Cardiac muscle cell (in vitro differentiated cells and primary cell): ENCODE measurements around the gene LRRC49. TPM values are rescaled to one million over a fixed set of nuclear protein-coding genes. Genes with fewer than 3 reads are reported as not detected.

Experiments
- DNase-seq, 2 donors: peaks; one replicate each; pipeline versions ENCODE4 v3.0.0 to v3.0.0-alpha.2; 2010 to 2017; ENCODE audit warnings: low read depth in 1 of 2, low spot score in 1 of 2
- H3K27ac ChIP-seq: fragments of 200-600 bp; sonication (generic); 2 replicates; pipeline ENCODE4 v1.5.1; 2016
- H3K27me3 ChIP-seq: fragments of 200-600 bp; sonication (generic); 2 replicates; pipeline ENCODE4 v1.6.0; 2016; ENCODE audit warnings: control low read depth
- H3K36me3 ChIP-seq: fragments of 200-600 bp; sonication (generic); 2 replicates; pipeline ENCODE4 v1.5.1; 2016; ENCODE audit warnings: control low read depth
- H3K4me1 ChIP-seq: fragments of 200-600 bp; sonication (generic); 2 replicates; pipeline ENCODE4 v1.8.1; 2017; ENCODE audit warnings: low read depth, mild to moderate bottlenecking, mixed run types
- H3K4me3 ChIP-seq: fragments of 200-600 bp; sonication (generic); 2 replicates; pipeline ENCODE4 v1.5.1; 2016; ENCODE audit warnings: mild to moderate bottlenecking
- H3K9me3 ChIP-seq: fragments of 200-600 bp; sonication (generic); 2 replicates; pipeline ENCODE4 v1.5.1; 2017; ENCODE audit warnings: low read depth, mild to moderate bottlenecking, control low read depth
- polyA plus RNA-seq: library from polyadenylated mRNA; unstranded; fragments of >200 nt; fragmentation: Nextera tagmentation; extraction: Ambion mirVana; gene quantifications from 2 replicates; pipeline ENCODE4 v1.2.1, GENCODE V29; 2016
- total RNA-seq: library from RNA; depleted of rRNA; stranded (reverse); fragments of >200 nt; gene quantifications from 2 replicates; pipeline ENCODE4 v1.2.3, GENCODE V29; 2016
- TF ChIP-seq, protein P1 (sequence below): IDR thresholded peaks from 2 replicates; pipeline ENCODE4 v1.5.1; 2012; ENCODE audit warnings: low read depth, mild to moderate bottlenecking, low read length

Gene LRRC49
- total and polyA plus RNA-seq, 2 experiments from 2014 or later, result 11.6 to 12.5 TPM

DNA sequence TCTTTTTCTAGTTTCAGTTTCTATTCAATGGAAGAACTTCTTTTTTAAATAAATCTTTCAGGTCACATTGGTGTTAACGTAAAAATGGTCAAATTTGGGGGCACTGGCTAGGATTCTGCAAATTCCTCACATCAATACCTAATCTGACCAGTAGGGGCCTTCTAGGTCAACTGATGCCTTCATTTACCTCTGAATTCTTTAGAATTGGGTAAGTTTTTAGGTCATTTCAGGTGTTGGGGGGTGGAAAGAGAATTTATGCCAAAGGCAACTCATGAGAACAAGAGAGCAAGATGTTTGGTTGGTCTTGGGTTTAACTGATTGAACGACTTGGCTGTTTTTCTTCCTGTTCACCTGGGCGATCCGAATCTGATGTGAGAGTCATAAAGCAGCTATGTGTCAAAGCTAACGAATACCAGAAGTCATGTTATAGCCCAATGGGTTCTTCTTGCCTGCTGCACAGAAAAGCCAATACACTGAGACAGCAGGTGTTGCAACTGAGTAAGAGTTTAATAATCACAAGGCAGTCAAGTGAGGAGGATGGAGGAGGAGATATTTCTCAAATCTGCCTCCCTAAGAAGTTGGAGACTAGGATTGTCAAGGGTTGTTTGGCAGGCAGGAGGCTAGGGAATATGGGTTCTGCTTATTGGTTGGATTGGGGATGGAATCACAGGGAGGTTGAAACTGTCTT is 15.3 kb downstream of the LRRC49 start:
- TF ChIP-seq, protein P1, sequence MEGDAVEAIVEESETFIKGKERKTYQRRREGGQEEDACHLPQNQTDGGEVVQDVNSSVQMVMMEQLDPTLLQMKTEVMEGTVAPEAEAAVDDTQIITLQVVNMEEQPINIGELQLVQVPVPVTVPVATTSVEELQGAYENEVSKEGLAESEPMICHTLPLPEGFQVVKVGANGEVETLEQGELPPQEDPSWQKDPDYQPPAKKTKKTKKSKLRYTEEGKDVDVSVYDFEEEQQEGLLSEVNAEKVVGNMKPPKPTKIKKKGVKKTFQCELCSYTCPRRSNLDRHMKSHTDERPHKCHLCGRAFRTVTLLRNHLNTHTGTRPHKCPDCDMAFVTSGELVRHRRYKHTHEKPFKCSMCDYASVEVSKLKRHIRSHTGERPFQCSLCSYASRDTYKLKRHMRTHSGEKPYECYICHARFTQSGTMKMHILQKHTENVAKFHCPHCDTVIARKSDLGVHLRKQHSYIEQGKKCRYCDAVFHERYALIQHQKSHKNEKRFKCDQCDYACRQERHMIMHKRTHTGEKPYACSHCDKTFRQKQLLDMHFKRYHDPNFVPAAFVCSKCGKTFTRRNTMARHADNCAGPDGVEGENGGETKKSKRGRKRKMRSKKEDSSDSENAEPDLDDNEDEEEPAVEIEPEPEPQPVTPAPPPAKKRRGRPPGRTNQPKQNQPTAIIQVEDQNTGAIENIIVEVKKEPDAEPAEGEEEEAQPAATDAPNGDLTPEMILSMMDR, result no peak
- no peak for DNase-seq
- H3K36me3 ChIP-seq, result no peaks in the 10 kb centered on the region

DNA sequence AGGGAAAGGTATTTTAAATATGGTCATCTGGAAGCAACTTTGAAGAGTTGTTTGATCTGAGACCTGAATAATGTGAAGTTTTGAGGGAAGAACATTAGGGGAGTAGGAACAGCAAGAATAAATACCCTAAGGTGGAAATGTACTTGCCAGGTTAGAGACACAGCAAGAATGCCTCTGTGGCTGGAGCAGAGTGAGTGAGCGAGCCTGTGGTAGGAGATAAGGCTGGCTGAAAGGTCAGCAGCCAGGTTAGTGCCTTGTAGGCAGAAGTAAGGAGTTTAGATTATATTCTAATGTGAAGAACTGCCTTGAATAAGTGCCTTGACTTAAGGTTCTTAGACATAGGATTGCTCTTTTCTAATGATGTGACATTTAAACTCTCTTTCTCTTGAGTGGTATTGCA is 18.3 kb downstream of the LRRC49 start:
- DNase-seq, result peak in 1 of 2 donors; percentile 63
- H3K4me3 ChIP-seq, result no peak overlapping the region
- TF ChIP-seq, protein P1, result no peak
- H3K27me3 ChIP-seq, result no peaks in the 10 kb centered on the region
- peaks cover 10% of the 10 kb centered on the region for H3K4me1 ChIP-seq
- H3K9me3 ChIP-seq, result no peaks in the 10 kb centered on the region
- no peaks in the 10 kb centered on the region for H3K36me3 ChIP-seq
- H3K27ac ChIP-seq, result peak overlapping the region; percentile 40

More for the DNA sequence above, 15.3 kb downstream of the LRRC49 start:
- Histone ChIP-seq H3K27me3 (no peaks in the 10 kb centered on the region), H3K4me3 (no peak overlapping the region), H3K27ac (no peak overlapping the region), H3K9me3 (no peaks in the 10 kb centered on the region), H3K4me1 (peaks cover 10% of the 10 kb centered on the region)

DNA sequence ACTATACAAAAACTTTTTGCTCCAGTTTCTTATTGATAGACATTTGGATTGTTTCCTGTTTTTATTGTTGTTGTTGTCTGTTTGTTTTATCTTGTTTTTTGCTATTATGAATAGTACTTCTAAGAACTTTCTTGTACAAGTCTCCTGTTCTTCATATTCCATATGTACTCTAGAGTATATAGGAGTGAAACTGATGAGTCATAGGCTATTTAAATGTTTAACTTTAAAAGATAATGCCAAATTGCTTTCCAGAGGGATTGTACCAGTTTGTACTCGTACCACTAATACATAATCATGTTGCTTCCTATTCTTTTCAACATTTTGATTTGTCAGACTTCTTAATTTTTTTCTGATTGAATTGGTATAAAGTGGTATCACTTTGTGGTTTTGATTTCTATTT is 19.6 kb downstream of the LRRC49 start:
- DNase-seq, result no peak
- H3K9me3 ChIP-seq, result no peaks in the 10 kb centered on the region
- H3K27me3 ChIP-seq, result no peaks in the 10 kb centered on the region
- TF ChIP-seq, protein P1, result no peak
- no peak overlapping the region for H3K27ac ChIP-seq
- H3K4me3 ChIP-seq, result no peak overlapping the region
- peaks cover 10% of the 10 kb centered on the region for H3K4me1 ChIP-seq
- H3K36me3 ChIP-seq, result no peaks in the 10 kb centered on the region

DNA sequence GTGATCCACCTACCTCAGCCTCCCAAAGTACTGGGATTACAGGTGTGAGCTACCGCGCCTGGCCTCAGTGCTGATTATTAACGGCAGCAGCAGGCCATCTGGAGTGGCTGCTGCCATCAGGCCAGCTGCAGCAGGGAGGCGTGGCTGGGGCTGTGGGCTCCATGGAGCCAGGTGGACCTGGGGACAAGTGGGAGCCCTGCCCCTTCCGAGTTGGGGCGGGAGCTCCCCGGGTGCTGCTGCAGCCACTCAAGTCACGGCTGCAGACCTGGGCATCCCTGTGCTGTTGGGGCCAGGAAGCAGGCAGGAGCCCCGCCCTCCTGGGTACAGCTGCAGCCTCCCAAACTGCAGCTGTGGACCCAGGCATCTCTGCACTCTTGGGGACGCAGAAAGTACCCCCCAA is 23.9 kb downstream of the LRRC49 start:
- Histone ChIP-seq H3K4me3 (no peak overlapping the region), H3K27ac (no peak overlapping the region), H3K9me3 (no peaks in the 10 kb centered on the region), H3K27me3 (no peaks in the 10 kb centered on the region), H3K36me3 (no peaks in the 10 kb centered on the region), H3K4me1 (peaks cover 8% of the 10 kb centered on the region)
- DNase-seq, result no peak
- TF ChIP-seq, protein P1, result no peak

DNA sequence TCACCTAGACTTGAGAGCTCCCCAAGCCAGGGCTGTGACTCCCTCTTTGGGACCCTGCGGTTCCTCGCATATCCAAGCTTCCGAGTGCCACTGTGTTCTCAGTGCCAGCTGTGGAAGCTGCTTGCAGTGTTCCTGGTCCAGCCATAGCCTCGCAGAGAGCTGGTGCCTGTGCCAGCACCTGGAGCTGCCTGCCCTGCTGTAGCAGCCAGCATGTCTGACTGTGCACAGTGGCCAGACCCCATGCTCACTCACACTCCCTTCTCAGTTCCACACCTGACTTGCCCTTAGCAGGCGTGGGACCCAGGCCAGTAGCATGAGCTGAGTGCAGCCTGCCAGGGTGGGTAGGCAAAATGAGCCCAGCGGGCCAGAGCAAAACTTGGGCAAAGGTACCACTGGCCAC is 25.3 kb downstream of the LRRC49 start:
- TF ChIP-seq, protein P1, result no peak
- no peaks in the 10 kb centered on the region for H3K36me3 ChIP-seq
- H3K27ac ChIP-seq, result no peak overlapping the region
- no peak overlapping the region for H3K4me3 ChIP-seq
- no peak for DNase-seq
- peaks cover 11% of the 10 kb centered on the region for H3K4me1 ChIP-seq
- H3K27me3 ChIP-seq, result no peaks in the 10 kb centered on the region
- H3K9me3 ChIP-seq, result no peaks in the 10 kb centered on the region
